Fibroblast of the conjunctiva (primary cell): Measurements from ENCODE around the gene CARHSP1.
"Not testable (repeated sequence)": the region's sequence is repeated elsewhere in the genome, so short reads cannot be mapped to it uniquely, and the experiment has no call there.

ENCODE experiments used
- DNase-seq: peaks from one replicate; pipeline ENCODE4 v3.0.0-alpha.2; 2010; ENCODE audit warnings: low read depth

Gene CARHSP1

GRCh38 chr16:8893426-8893825 lies 24.6 kb upstream of the CARHSP1 start:
- no peak for DNase-seq

- DNase-seq, result no peak
Observed at GRCh38 chr16:8892101-8892575, 23.3 kb upstream of the CARHSP1 start.

GRCh38 chr16:8890549-8890921 lies 21.7 kb upstream of the CARHSP1 start:
- no peak for DNase-seq

- DNase-seq, result no peak
Observed at GRCh38 chr16:8889893-8890548, 21.2 kb upstream of the CARHSP1 start.

- no peak for DNase-seq
Observed at GRCh38 chr16:8888951-8889892, 20.4 kb upstream of the CARHSP1 start.

- DNase-seq, result no peak
Observed at GRCh38 chr16:8887952-8888560, 19.2 kb upstream of the CARHSP1 start.

- DNase-seq, result no peak
Observed at GRCh38 chr16:8887431-8887765, 18.6 kb upstream of the CARHSP1 start.

GRCh38 chr16:8886593-8887430 lies 18.0 kb upstream of the CARHSP1 start:
- no peak for DNase-seq

GRCh38 chr16:8885674-8886592 lies 17.1 kb upstream of the CARHSP1 start:
- DNase-seq, result no peak

GRCh38 chr16:8882725-8883377 lies 14.0 kb upstream of the CARHSP1 start:
- DNase-seq, result no peak

- DNase-seq, result no peak
Observed at GRCh38 chr16:8882041-8882617, 13.3 kb upstream of the CARHSP1 start, which contains the start of gene LITAFD. Gene LITAFD, plus strand, starts transcription at chr16:8882351. Its CDS starts 2,005 bp downstream, at chr16:8884356.

- no peak for DNase-seq
Observed at GRCh38 chr16:8880839-8881510, 12.2 kb upstream of the CARHSP1 start.

- DNase-seq, result no peak
Observed at GRCh38 chr16:8878523-8878911, 9.7 kb upstream of the CARHSP1 start.

- DNase-seq, result no peak
Observed at GRCh38 chr16:8877894-8878522, 9.2 kb upstream of the CARHSP1 start.

GRCh38 chr16:8875317-8875716 lies 6.5 kb upstream of the CARHSP1 start:
- not testable (repeated sequence) for DNase-seq

GRCh38 chr16:8874388-8874787 lies 5.6 kb upstream of the CARHSP1 start:
- peak; percentile 42 for DNase-seq

GRCh38 chr16:8873866-8874195 lies 5.0 kb upstream of the CARHSP1 start:
- not testable (repeated sequence) for DNase-seq

GRCh38 chr16:8872967-8873865 lies 4.4 kb upstream of the CARHSP1 start:
- DNase-seq, result no peak
